Neural progenitor cell (in vitro differentiated cells): Measurements from ENCODE around the gene BCAS3.
"Not testable (repeated sequence)": the region's sequence is repeated elsewhere in the genome, so short reads cannot be mapped to it uniquely, and the experiment has no call there.

Experiments
- EZH2 ChIP-seq: fragments of 200-600 bp; sonication (generic); IDR thresholded peaks from 2 replicates; pipeline ENCODE4 v1.6.1; 2017; ENCODE audit warnings: antibody characterized with exemption, mild to moderate bottlenecking, moderate library complexity
- TF ChIP-seq, protein P1 (sequence below): fragments of 200-600 bp; sonication (generic); IDR thresholded peaks from 2 replicates; pipeline ENCODE4 v1.5.1; 2017; ENCODE audit warnings: antibody characterized with exemption, mild to moderate bottlenecking

DNA sequence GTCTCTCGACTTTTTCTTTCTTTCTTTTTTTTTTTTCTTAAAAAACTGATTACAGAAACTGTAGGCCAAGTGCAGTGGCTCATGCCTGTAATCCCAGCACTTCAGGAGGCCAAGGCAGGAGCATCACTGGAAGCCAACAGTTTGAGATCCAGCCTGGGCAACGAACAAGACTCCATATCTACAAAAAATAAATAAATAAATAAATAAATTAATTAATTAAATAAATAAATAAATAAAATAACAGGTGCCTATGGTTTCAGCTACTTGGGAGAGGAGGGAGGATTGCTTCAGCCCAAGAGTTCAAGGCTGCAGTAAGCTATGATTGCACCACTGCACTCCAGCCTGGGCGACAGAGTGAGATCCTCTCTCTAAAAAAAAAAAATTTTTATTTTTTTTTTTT, 679.4 kb downstream of the BCAS3 start:
- TF ChIP-seq, protein P1, sequence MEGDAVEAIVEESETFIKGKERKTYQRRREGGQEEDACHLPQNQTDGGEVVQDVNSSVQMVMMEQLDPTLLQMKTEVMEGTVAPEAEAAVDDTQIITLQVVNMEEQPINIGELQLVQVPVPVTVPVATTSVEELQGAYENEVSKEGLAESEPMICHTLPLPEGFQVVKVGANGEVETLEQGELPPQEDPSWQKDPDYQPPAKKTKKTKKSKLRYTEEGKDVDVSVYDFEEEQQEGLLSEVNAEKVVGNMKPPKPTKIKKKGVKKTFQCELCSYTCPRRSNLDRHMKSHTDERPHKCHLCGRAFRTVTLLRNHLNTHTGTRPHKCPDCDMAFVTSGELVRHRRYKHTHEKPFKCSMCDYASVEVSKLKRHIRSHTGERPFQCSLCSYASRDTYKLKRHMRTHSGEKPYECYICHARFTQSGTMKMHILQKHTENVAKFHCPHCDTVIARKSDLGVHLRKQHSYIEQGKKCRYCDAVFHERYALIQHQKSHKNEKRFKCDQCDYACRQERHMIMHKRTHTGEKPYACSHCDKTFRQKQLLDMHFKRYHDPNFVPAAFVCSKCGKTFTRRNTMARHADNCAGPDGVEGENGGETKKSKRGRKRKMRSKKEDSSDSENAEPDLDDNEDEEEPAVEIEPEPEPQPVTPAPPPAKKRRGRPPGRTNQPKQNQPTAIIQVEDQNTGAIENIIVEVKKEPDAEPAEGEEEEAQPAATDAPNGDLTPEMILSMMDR = not testable (repeated sequence)
- TF ChIP-seq EZH2 = not testable (repeated sequence)
